Esophagus mucosa (tissue), 1 donor: ENCODE results near the gene RNF115. TPM values are rescaled to one million over a fixed set of nuclear protein-coding genes. Genes with fewer than 3 reads are reported as not detected.

Experiments
- ATAC-seq: fragments of 200-7000 bp; cut with Tn5 transposase; one replicate; pipeline ENCODE4 v1.9.1; 2020
- total RNA-seq: library from RNA; stranded (reverse); gene quantifications from one replicate; pipeline ENCODE4 v1.2.4, GENCODE V29; 2023
- donor health status: DM: yes; HTN: yes; CAD: no.

The RNF115 gene
- total RNA-seq, 1 donor from 2014 or later: 6.7 TPM

DNA sequence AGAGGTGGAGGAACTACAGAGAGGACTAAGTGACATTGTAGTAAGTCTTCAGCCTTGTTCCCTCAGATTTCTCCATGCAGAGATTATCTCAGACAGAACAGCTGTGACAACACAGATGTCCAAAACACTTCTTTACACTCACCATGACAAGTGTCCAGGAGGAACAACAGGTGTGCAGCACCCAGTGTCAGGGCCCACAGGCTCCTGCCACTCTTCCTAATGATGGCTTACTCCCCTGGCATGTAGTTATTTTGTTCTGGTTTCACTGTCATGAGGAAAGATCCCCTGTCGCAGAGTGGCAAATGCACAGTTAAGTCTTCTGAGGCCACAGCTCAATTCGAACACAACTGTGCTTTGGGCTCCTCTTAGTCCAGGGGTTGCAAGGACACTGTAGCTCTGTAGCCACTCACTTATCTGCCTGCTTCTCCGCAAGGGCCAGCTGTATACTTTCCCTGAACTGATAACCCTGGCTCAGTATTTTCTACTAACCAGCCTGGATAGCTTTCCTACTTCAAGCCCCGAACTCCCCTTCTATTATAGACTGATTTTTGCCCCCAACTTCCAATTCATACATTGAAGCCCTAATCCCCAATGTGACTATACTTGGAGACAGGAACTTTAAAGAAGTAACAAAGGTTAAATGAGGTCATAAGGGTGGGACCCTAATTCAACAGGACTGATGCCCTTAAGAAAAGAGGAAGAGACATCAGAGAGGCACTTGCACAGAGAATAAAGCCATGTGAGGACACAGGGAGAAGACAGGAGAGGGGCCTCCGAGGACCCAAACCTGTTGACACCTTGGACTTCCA lies 127.9 kb downstream of the RNF115 start:
- ATAC-seq: no peak

DNA sequence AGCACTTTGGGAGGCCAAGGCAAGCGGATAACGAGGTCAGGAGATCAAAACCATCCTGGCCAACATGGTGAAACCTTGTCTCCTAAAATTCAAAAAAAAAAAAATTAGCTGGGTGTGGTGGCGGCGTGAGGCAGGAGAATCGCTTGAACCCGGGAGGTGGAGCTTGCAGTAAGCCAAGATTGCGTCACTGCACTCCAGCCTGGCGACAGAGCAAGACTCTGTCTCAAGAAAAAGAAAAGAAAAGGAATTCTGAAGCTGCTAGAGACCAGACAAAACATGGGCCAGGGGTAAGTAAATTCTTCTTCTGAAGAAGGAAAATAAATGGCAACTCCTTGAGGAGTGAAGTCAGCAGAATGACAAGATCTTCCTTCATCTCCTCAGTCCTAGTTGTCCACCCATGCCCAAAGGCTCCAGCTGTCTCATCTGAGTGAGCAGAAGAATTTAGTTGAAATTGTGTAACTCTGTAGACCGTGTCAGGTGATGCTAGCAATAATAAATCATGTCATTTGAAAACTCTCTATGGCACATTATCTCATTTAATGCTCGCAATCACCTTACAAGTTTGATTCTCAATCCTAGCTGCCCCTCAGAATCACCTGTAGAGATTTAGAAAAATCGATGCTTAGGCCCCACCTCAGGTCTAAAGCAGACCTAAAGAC lies 131.0 kb downstream of the RNF115 start:
- ATAC-seq: no peak

DNA sequence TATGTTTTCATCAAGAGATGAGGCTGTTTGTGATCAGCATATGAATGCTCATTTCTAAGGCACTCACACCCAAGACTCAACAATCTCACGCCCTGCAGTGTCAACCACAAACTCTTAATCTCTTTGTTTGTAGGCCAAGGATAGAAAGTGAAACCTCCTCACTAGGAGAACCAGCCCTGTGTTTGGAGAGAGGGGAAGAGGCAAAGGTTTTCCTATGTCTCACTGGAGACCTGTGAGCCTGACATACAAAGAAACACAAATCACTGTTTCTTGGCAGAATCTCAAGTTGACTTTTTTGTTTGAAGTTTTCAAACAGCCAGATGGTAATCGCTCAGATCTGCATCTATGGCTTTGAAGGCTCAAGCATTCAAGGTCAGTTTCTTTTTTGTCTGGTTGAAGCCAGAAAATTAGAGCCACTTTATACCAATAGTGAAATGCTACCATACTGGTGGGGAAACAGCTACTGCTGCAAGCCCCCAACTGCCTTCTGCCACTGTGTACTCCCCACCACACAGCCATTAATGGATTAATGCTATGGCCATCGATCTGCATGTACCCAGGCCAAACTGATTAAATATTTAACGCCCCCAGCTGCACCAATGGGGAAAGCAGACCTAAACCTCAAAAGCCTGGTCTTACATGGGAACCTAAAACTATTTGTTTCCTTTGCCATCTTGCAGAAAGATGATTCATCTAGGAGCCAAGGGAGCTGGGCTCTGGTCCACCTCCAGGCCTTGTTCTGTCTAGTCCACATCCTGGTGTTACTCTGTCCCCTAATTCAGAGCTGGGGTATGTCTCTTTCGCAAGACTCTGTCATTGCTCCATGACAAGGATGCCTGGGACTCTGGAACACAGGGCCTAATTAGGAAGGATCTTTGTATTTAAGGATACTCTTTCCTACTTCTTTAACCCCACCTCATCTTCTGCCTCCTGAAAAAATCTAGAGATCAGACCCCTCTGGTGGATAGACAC lies 133.0 kb downstream of the RNF115 start:
- ATAC-seq: peak; percentile 77

DNA sequence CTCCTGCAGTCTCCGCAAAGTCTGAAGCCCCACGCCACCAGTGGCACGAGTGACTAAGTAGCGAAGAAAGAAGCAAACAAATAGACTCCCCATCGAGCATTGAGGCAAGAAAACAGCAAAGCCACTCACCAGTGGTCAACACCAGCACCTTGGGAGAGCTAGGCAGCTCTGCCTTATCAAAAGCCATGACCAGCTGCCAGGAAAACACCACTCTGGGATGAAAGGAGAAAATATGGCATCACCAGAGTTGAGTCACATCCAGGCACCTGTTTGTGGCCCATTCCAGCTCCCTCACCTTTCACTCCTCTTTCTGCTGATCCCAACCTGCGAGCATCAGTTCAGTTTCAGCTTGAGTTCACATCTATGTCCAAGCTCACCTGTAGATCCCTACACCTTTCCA lies 134.0 kb downstream of the RNF115 start:
- ATAC-seq: no peak

DNA sequence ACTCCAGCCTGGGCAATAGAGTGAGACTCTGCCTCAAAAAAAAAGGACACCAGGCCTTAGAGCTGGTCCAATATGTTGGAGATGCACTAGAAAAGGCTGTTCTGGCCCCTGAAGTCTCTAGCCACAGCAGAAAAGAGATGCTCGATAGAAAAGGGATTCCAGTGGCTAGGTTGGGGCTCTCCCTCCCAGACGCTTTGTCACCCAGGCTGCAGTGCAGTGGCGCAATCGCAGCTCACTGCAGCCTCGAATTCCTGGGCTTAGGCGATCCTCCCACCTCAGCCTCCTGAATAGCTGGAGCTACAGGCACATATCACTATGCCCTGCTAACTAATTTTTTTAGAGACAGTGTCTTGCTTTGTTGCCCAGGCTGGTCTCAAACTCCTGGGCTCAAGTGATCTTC lies 135.0 kb downstream of the RNF115 start:
- no peak for ATAC-seq

Other genes starting within 250 kb of the RNF115 start
- 13.5 TPM for gene GPR89A, start 216.1 kb downstream of the RNF115 start, total RNA-seq
- gene PDZK1, start 116.7 kb downstream of the RNF115 start, total RNA-seq: not detected
- gene CD160, start 104.6 kb downstream of the RNF115 start, total RNA-seq: not detected
- gene POLR3C, start 105 bp upstream of the RNF115 start, total RNA-seq: 18.2 TPM
- gene NUDT17, start 21.5 kb upstream of the RNF115 start, total RNA-seq: 1.7 TPM
- 39.5 TPM for gene PIAS3, start 35.0 kb upstream of the RNF115 start, total RNA-seq
- gene ANKRD35, start 61.8 kb upstream of the RNF115 start, total RNA-seq: 13.7 TPM
- gene ITGA10, start 86.0 kb upstream of the RNF115 start, total RNA-seq: 0.76 TPM
- gene PEX11B, start 94.6 kb upstream of the RNF115 start, total RNA-seq: 31.6 TPM
- gene RBM8A, start 103.4 kb upstream of the RNF115 start, total RNA-seq: 152 TPM
- 4.3 TPM for gene LIX1L, start 133.9 kb upstream of the RNF115 start, total RNA-seq
- 0.12 TPM for gene ANKRD34A, start 140.5 kb upstream of the RNF115 start, total RNA-seq
- gene POLR3GL, start 140.6 kb upstream of the RNF115 start, total RNA-seq: 6.1 TPM
- 77.7 TPM for gene TXNIP, start 172.5 kb upstream of the RNF115 start, total RNA-seq
- gene HJV, start 197.6 kb upstream of the RNF115 start, total RNA-seq: not detected